K562 (cell line): ENCODE results near the gene KRTAP10-6.

Source experiments
- EGR1 ChIP-seq: fragments of 450-650 bp; conservative IDR thresholded peaks from 2 replicates; pipeline ENCODE4 v1.6.1; 2017; ENCODE audit warnings: mild to moderate bottlenecking
- FOXJ3 ChIP-seq: sonication (generic); formaldehyde crosslinking; IDR thresholded peaks from 2 replicates; pipeline ENCODE4 v1.4.0; 2020; ENCODE audit warnings: mild to moderate bottlenecking, missing genetic modification reagents
- HDGF ChIP-seq: fragments of 450-650 bp; IDR thresholded peaks from 2 replicates; pipeline ENCODE4 v1.6.1; 2016
- HNRNPH1 ChIP-seq: fragments of 200-400 bp; formaldehyde crosslinking; optimal IDR thresholded peaks from 2 replicates; pipeline ENCODE3; 2017; ENCODE audit warnings: low read depth, mild to moderate bottlenecking, low read length, moderate library complexity
- MAZ ChIP-seq, 2 experiments: fragments of 450-650 bp in 1 of 2; sonication (generic) in 1 of 2; formaldehyde crosslinking; IDR thresholded peaks in 1 of 2; conservative IDR thresholded peaks in 1 of 2; 2 replicates each; pipeline versions ENCODE4 v1.4.0 to v1.5.0; 2020; ENCODE audit warnings: mild to moderate bottlenecking in 1 of 2, missing genetic modification reagents in 1 of 2
- PPARD ChIP-seq: fragments of 250-450 bp; sonication (Bioruptor Pico); IDR thresholded peaks from 2 replicates; pipeline ENCODE4 v1.8.0; 2022; ENCODE audit warnings: inconsistent platforms, mild to moderate bottlenecking, moderate library complexity
- TOE1 ChIP-seq, 2 experiments: fragments of 450-650 bp in 1 of 2; sonication (generic) in 1 of 2; formaldehyde crosslinking in 1 of 2; IDR thresholded peaks; 2 replicates each; pipeline versions ENCODE4 v1.7.1 to v1.8.0; 2016 to 2022; ENCODE audit warnings: borderline replicate concordance in 2 of 2, mild to moderate bottlenecking in 2 of 2, antibody characterized with exemption in 1 of 2, inconsistent platforms in 1 of 2, low read depth in 1 of 2, missing genetic modification reagents in 1 of 2, moderate library complexity in 1 of 2
- ZNF274 ChIP-seq: IDR thresholded peaks from 2 replicates; pipeline ENCODE4 v1.6.1; 2011; ENCODE audit warnings: low read depth, mild to moderate bottlenecking, low read length, moderate library complexity, borderline replicate concordance

- TF ChIP-seq HDGF (no peak), ZNF274 (no peak), HNRNPH1 (no peak), MAZ (CRISPR knock-in tag; conservative IDR thresholded peaks at IDR 0.05 in 1 of 2, IDR thresholded peaks at IDR 0.05 in 1 of 2) (no peak), EGR1 (no peak), TOE1 (IDR thresholded peaks at IDR 0.05; ENCODE audit: borderline replicate concordance) (no peak), TOE1 (CRISPR knock-in tag; IDR thresholded peaks at IDR 0.05; ENCODE audit: borderline replicate concordance, low read depth) (no peak), PPARD (no peak), FOXJ3 (CRISPR knock-in tag) (no peak)
These were observed 21.3 kb upstream of the KRTAP10-6 start for GRCh38 chr21:44613386-44614155.
